HTERT RPE-1 (cell line): ENCODE measurements around the gene STN1.

Source experiments
- in situ Hi-C: fragments of 300-500 bp; cut with MboI; formaldehyde crosslinking; loops from 4 replicates; pipeline ENCODE4 v1.14.3; 2020; ENCODE audit warnings: low sequenced_read_pairs

The STN1 gene, protein sequence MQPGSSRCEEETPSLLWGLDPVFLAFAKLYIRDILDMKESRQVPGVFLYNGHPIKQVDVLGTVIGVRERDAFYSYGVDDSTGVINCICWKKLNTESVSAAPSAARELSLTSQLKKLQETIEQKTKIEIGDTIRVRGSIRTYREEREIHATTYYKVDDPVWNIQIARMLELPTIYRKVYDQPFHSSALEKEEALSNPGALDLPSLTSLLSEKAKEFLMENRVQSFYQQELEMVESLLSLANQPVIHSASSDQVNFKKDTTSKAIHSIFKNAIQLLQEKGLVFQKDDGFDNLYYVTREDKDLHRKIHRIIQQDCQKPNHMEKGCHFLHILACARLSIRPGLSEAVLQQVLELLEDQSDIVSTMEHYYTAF

DNA sequence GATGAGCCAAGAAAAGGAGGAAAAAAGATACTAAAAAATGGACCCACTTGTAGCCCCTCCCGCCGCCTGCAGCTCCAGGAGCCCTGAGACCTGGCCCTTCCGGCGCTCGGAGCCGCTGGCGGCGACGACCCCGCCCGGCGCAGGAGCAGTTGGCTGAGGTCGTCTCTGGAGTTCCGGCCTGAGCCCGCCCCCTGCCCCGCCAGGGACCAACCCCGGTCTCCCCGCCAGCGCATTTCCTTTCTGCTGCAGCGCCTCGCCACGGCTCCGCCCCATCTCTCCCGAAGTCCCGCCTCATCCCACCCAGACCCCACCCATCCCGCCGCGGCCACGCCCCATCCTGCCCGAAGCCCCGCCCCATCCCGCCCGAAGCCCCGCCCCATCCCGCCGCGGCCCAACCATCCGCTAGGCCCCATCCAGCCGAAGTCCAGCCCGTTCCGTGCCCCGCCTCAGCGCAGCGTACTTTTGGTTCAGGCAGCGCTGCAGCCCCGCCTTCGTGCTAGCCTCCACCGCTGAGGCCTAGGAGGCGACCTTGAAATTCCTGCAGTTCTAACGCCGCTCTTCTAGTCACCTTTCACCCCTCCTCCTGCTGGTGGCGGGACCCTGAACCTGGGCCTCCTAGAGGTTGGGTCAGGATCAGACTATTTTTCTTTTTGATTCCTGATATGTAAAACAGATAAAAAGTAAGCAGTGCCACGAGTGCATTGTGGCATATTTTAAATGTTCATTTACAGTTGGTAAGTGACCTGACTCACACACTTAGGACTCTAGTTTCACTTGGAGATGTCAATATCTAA, at the start of gene STN1:
Gene STN1, minus strand, starts transcription at position 132 of the 794 bp plus-strand sequence. CDS start 590 bp downstream, outside the sequence.
- in situ Hi-C loops, result no loop called here

DNA sequence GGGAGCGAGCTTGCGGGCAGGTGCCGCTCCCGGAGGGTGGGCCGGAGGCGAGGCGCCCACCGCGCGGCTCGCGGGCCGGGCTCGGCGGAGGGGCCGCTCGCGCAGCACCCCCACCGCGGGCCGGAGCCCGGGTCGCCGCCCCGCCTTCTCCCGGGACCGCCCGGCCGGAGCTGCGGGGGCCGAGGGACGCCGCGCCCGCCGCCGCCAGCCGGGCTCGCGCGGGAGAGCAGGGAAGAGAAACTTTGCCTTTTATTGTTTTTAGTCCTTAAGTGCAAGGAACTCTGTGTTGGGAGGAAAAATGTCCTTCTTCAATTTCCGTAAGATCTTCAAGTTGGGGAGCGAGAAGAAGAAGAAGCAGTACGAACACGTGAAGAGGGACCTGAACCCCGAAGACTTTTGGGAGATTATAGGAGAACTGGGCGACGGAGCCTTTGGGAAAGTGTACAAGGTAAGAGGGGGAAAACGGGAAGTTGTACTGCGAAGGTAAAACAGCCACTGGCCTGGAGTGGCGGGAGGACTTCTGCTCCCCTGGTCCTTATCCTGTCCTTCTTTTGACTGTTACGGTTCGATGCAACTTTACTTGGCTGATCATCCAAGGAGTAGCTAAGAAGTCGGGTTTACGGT, 49.6 kb upstream of the STN1 start:
- in situ Hi-C loops, result no loop called here

DNA sequence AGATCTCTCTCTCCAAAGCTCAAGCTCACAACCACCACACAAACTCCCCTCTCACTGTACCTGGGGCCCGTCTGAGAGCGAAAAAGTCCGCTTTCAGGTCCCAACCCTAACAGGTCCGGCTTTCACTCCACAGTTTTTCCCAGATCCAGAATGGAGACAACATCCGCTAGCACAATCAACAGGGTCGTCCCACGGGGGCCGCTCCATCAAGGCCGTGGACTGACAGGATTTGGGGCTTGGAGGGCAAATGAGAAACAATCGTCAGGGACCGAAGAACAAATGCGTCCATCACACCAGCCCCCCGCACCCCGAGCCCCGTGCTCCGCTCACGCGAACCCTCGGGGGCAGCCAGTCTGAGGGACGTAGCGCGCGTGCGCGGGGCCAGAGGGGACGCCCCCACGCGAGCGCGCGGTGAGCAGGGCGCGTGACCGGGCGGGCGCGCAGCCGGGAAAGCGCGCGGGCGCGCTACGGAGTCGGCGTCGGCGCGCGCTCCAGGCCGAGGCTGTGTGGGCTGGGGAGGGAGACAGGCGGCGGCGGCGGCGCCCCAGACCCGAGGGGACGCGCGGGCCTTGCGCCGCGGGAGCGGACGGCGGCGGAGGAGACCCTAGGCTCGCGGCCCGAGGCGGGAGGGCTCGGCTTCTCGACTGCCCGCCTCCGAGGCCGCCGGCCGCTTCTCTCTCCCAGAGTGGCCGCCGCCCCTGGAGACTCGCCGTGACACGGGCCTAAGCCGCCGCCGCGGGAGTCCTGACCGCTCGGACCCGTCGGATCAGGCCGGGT, 48.9 kb upstream of the STN1 start, which contains the start of gene SLK:
Gene SLK, plus strand, starts transcription at position 470 of the 777 bp plus-strand sequence. CDS start 606 bp downstream, outside the sequence.
- in situ Hi-C loops, result no loop called here

DNA sequence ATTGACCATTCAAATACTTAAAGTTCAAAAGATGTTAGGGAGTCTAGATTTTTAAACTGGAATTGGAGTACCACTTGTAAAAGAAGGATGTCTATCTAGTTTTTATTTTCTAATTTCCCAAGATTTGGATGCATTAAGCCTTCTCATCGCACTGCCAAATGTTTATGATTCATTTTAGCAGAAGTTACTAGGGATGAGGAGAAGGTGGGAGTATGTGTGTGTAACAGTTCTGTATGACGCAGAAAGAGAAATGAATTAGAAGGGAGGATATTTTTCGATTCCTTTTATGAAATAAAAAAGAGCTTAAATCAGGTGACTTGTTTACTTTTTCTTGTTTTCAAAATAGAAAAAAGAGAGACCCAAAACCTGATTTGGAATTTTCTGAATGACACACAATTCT, 42.1 kb upstream of the STN1 start:
- in situ Hi-C loops, result no loop called here

DNA sequence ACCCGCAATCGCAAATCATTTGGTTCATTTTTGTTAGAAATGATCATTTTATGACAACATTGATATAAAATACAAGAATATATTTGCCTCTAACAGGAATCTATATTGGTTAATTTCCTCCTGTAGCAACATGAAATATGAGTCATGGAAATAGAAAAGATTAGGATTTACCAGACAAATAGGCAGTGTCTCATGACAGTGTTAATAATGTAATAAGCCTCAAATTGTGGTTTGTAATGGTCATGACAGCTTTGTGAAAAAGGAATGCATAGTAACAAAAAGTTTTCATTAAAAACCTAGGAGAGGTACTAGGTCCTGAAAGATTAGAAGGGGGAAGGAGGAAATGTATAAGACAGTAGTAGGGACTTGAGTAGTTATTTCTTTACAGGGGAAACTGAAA, 41.0 kb upstream of the STN1 start:
- in situ Hi-C loops, result no loop called here

DNA sequence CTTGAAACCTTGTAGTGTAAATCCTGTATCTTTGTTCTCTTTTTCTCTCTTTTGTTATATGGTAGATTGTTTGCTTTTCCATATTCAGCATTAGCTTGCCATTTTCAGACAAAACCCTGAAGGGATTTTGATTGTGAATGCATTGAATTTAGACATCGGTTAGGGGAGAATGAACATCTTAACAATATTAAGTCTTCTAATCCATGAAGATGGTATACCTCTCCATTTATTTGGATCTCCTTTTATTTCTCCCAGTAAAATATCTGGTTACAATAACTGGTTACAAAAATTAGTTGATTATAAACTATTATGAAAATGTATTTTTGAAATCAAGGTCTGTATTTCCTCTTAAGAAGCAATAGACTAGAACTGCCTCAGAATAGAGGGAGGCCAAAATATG, 36.6 kb upstream of the STN1 start:
- in situ Hi-C loops, result no loop called here

DNA sequence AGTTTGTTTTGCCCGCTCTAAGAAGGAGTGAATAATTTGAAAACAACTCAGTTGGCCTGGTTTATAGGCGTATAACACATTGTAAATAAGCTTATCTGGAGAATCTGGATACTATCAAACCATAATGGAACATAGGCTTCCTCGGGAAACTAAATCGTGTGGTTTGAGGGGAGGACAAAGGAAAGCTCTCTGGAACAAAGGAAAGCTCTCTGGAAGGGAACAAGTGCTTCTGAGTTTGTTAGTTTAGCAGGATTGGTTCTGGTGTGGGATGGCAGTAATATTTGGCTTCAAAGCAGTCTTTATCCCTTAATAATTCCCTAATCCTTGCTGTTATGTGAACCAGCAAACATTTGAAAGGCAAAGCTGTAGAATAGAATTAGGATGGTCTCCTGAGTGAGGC, 34.0 kb upstream of the STN1 start:
- in situ Hi-C loops, result no loop called here

DNA sequence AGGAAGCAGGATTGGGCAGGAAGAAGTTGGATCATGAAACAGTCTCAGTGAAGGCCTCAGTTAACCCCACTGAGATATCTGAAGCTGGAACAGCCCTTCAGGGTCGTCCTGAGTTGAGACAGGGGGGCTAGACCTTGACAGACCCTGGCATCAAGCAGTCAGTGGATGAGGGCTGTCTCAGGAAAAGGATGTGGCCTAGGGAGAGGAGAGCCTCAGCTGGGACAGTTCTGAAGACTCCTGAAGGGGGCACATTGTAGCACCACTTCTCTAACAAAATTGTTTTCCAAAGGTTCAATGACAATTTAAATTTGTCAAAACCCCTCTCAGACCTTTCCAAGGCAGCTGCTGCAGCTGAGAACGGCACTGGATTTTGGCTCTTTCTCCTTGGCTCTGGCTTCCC, 33.2 kb upstream of the STN1 start:
- in situ Hi-C loops, result no loop called here

DNA sequence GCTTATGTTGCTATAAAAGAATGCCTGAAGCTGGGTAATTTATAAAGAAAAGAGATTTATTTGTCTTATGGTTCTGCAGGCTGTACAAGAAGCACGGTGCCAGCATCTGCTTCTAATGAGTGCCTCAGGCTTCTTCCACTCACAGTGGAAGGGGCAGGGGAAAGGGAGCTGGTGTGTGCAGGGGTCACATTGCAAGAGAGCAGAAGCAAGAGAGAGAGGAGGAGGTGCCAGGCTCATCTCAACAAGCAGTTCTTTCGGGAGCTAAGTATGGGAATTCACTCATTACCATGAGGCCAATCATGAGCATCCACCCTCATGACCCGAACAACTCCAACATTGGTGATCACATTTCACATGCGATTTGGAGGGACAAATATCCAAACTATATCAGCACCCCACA, 31.7 kb upstream of the STN1 start:
- in situ Hi-C loops, result no loop called here

DNA sequence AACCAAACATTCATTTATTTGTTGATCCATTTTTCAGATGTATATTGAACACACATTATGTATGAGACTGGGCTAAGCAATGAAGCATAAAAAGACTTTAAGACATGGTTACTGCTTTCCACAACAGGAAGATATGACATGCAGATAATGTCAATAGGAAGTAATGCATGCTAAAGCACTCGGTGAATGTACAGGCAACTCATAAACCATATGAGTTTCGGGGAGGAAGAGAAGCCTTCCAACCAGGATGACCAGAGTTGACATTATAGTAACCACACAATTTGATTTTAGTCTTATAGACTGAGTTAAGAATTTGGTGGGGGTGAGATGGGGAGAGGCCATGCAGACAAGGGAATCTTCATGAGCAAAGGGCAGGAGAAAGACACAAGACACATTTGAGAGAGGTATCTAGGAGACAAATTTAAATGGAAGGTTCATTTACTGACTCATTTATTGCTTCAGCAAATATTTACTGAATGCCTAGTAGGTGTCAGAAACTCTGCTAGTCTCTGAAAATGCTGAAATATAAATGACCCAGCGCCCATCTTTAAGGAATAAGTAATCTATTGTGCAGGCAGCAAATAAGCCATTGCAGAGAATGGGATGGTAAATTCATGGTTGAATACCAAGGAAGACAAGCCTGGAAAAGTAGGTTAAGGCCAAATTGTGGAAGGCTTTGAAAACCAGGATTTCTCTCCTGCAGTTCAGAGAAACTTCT, 30.0 kb upstream of the STN1 start:
- in situ Hi-C loops, result no loop called here

DNA sequence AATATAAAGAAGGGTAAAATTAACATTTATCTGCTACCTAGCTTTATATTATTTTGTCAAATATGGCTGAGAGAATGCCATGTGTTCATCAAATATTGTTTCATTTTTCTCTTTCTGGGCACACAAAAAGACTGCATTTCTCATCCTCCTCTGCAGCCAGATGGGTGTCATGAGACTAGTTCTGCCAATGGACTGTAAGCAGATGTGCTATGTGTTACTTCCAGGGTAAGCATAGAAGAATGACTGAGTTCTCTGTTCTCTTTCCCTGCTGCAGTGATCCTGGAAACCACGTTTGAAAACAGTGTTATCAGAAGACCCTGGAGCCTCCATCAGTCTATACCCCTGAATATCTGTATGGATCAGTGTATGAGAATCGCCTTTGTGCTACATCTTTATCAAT, 24.9 kb upstream of the STN1 start:
- in situ Hi-C loops, result no loop called here

DNA sequence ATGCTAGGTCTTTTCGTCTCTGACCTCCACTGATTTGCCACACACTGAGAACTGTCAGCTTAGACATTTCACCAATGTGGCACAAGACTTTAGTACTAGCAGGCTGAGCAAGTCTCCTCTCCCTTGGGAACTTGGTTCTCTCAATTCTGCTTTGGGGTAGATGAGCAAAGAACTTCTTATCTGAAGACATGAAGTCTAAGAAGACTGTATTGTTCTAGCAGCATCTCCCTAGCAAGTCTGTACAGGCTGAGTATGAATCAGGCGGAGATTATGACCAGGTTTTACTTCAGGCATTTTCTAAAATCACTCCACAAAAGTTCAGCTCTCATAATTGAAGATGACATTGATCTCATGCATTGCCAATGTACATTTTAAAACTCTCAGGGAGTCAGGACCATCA, 23.8 kb upstream of the STN1 start:
- in situ Hi-C loops, result no loop called here

DNA sequence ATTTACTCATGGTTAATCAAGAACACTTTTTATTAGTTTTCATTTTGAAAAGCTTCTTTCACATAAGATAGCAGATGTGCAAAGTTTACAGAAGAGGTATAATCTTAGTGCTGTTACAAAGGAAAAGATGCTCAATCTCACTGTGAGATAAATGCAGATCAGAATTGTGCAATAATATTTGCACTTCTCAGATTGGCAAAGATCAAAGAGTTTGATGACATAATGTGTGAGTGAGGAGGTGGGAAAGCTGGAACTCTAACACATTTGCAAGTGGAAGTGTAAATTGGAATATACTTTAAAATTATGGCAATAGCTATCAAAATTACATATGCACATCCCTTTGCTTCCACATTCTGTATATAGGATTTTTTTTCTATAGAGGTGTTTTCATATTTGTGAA, 21.5 kb upstream of the STN1 start:
- in situ Hi-C loops, result no loop called here

DNA sequence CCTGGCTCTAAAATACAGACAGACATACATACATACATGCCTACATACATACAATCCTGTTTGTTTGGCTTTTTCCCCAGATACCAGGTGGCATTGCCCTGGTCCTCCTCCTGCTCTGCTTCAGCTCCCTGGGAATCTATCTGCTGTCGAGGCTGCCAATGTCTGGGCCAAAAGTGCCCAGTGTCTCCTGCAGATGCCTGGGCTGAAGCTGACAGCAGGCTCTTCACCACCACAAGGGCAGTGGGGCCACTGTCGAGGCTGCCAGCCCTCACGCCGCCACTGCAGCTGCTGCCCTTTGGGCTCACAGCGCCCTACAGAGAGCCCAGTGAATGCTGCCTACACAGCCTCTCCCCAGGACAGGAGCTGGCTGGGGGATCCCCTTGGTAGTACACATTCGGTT, 18.0 kb upstream of the STN1 start:
- in situ Hi-C loops, result no loop called here

DNA sequence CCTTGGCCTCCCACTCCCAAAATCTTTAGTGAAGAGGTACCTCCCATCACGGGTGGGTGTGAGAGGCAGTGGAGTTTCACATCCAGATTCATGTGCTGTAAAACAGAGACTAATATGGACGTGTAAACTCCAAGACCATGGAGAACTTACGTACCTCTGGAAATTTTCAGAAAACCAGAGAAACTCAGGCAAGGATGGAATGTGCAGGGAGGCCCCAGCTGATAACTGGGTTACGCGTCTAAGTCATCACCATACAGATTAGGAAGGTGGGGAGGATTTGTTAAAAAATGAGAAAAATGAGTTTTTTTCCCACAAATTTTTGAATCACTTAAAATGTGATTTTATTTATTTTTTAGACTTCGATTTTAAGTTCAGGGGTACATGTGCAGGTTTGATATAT, 16.3 kb upstream of the STN1 start:
- in situ Hi-C loops, result no loop called here

DNA sequence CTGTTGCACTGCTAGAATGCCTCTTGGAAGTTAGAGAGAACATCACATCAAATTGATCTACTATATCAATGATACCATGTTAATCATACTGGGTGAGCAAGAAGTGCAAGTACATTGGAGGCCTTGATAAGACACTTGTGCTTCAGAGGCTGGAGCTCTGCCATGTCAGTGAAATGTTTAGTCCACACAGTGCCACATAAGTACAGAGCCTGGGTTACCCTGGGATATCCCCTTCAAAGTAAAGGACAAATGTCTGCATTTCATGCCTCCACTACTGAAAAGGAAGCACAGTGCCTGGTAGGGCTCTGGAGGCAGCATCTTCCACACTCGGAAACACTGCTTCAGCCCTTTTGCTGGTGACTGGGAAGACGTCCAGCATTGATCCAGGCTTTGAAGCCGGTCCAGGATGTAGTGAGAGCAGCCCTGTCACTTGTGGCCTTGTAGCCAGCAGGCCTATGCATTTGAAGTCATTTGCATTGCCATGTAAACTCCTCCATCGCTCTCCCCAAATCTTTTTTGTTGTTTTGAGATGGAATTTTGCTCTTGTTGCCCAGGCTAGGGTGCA, 15.7 kb upstream of the STN1 start:
- in situ Hi-C loops, result no loop called here

DNA sequence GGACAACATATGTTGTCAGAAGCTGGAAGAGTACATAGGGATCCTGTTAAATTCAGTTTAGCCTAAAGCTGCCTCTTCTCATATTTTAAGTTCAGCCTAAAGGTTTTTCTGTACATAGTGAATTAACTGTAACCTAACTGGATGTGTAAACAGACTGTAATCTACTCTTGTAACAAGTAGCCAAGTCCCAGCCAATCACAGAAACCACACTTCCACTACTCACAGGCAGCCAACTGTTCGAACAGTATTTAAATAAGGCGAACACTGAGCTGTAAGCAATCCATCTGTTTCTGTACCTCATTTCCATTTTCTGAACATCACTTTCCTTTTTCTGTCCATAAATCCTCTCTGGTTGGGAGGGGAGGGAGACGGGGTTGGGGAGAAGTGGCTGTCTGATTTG, 15.0 kb upstream of the STN1 start:
- in situ Hi-C loops, result no loop called here

DNA sequence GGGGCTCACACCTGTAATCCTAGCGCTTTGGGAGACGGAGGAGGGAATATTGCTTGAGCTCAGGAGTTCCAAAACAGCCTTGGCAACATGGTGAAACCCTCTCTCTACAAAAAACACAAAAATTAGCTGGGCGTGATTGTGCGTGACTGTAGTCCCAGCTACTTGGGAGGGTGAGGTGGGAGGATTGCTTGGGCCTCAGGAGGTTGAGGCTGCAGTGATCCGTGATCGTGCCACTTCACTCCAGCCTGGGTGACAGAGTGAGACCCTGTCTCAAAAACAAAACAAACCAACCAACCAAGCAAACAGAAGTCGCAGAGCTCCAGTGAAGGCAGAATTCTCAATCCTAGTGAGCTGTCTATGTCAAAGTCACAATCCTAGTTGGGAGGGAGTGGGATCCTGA, 14.3 kb upstream of the STN1 start:
- in situ Hi-C loops, result no loop called here

DNA sequence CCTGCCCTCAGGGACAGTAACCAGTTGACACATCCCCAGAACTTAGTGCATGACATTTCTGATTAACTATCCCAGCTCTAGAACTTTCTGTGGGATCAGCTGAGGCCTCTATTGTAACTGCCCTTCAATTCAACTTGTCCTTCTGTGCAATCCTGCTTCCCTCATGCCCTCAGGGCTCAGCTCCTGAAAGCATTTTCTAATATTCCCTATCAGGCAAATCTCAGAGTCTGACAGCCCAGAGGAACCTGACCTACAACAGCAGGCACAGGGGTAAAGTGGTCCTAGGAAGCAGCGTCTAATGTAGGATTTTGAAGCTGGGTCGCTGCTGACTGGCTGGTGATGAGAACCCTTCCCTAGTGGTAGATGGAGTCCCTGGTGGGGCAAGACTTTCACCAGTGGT, 13.6 kb upstream of the STN1 start:
- in situ Hi-C loops, result no loop called here

DNA sequence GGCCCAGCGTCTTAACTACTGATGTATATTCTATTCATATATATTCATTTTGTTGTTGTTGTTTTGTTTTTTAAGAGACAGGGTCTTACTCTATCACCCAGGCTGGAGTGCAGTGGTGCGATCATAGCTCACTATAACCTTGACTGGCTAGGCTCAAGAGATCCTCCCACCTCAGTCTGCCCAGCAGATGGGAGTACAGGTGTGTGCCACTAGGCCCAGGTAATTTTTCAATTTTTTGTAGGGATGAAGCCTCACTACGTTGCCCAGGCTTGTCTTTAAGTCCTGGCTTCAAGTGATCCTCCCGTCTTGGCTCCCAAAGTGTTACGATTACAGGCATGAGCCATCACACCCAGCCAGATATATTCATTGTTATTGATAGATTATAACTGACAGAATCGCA, 12.9 kb upstream of the STN1 start:
- in situ Hi-C loops, result no loop called here
